MCF 10A (cell line): ENCODE measurements around the gene SGCE. TPM values are rescaled to one million over a fixed set of nuclear protein-coding genes. Genes with fewer than 3 reads are reported as not detected.

Experiments
- BruUV-seq: library from RNA; stranded (reverse); fragments of 400-500 nt; replicated peaks from 2 replicates; lab custom pipeline; 2021; lab: Mats Ljungman, UMichigan
- CTCF ChIA-PET: fragments of 300-600 bp; sonication (Branson Sonifier 250); formaldehyde crosslinking; extraction: SDS; loops from one replicate; lab custom pipeline; 2021; ENCODE audit warnings: antibody characterized with exemption, inconsistent platforms; lab: Yijun Ruan, JAX
- POLR2A ChIA-PET: fragments of 300-600, 350-650 bp; sonication (Branson Sonifier 250); formaldehyde crosslinking; extraction: SDS; loops from one replicate; lab custom pipeline; 2020; ENCODE audit warnings: antibody characterized with exemption, inconsistent platforms; lab: Yijun Ruan, JAX
- DNase-seq: peaks from one replicate; pipeline ENCODE4 v3.0.0-alpha.2; 2018; ENCODE audit not compliant: unreplicated experiment
- H3K27ac Mint-ChIP-seq: one replicate; pipeline ENCODE4 v1.8.0; 2022; ENCODE audit warnings: mild to moderate bottlenecking, low read depth, mixed read lengths; ENCODE audit not compliant: unreplicated experiment
- H3K27me3 Mint-ChIP-seq: one replicate; pipeline ENCODE4 v1.8.0; 2022; ENCODE audit warnings: mixed read lengths; ENCODE audit not compliant: insufficient read depth, unreplicated experiment
- H3K36me3 Mint-ChIP-seq: one replicate; pipeline ENCODE4 v1.8.0; 2022; ENCODE audit warnings: mild to moderate bottlenecking, moderate library complexity, mixed read lengths; ENCODE audit not compliant: insufficient read depth, unreplicated experiment
- H3K4me1 Mint-ChIP-seq: one replicate; pipeline ENCODE4 v1.8.0; 2022; ENCODE audit warnings: mixed read lengths; ENCODE audit not compliant: insufficient read depth, unreplicated experiment
- H3K4me3 Mint-ChIP-seq: one replicate; pipeline ENCODE4 v1.8.0; 2022; ENCODE audit warnings: mild to moderate bottlenecking, moderate library complexity, mixed read lengths; ENCODE audit not compliant: unreplicated experiment
- H3K9me3 Mint-ChIP-seq: one replicate; pipeline ENCODE4 v1.8.0; 2022; ENCODE audit warnings: mixed read lengths; ENCODE audit not compliant: unreplicated experiment
- intact Hi-C: fragments of 100-400 bp; cut with micrococcal nuclease; formaldehyde crosslinking; loops from 2 replicates; pipeline ENCODE4 v1.14.1; 2022
- total RNA-seq: library from RNA; stranded (reverse); gene quantifications from 2 replicates; pipeline ENCODE4 v1.2.3, GENCODE V29; 2022
- TF ChIP-seq, protein P1 (sequence below): fragments of 200-600 bp; IDR thresholded peaks from one replicate; pipeline ENCODE4 v1.8.0; 2022; ENCODE audit warnings: antibody characterized with exemption, mild to moderate bottlenecking; ENCODE audit not compliant: unreplicated experiment

SGCE gene
- total RNA-seq, 1 experiment from 2014 or later: 39.4 TPM

DNA sequence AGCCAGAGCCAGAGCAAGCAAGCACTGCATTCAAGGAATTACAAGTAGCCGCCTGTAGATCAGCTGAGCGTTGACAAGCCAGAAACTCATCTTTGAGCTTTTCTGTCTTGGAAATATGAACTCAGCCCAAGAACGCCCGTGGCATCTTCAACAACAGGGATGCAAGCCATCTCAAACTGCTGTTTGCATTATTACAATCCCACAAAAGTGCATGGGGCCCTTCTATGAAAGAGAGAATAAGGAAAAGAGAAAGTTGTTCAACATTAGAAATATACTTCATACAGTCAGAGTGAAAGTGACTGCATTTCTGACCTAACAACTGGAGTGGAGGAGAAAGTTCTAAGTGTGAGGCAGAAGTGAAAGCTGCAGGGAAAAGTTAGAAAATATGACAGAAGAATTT, 6.5 kb downstream of the SGCE start:
- no peaks in the 10 kb centered on the region for H3K27me3 Mint-ChIP-seq
- TF ChIP-seq, protein P1, sequence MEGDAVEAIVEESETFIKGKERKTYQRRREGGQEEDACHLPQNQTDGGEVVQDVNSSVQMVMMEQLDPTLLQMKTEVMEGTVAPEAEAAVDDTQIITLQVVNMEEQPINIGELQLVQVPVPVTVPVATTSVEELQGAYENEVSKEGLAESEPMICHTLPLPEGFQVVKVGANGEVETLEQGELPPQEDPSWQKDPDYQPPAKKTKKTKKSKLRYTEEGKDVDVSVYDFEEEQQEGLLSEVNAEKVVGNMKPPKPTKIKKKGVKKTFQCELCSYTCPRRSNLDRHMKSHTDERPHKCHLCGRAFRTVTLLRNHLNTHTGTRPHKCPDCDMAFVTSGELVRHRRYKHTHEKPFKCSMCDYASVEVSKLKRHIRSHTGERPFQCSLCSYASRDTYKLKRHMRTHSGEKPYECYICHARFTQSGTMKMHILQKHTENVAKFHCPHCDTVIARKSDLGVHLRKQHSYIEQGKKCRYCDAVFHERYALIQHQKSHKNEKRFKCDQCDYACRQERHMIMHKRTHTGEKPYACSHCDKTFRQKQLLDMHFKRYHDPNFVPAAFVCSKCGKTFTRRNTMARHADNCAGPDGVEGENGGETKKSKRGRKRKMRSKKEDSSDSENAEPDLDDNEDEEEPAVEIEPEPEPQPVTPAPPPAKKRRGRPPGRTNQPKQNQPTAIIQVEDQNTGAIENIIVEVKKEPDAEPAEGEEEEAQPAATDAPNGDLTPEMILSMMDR: no peak
- POLR2A ChIA-PET: interaction anchor here (0.7 to 1.2 kb wide), 4 partner anchors 29 to 175 kb away, joined by 3 to 4 read pairs (median 3); no protein-coding TSS in a partner anchor
- no peak overlapping the region for H3K27ac Mint-ChIP-seq
- CTCF ChIA-PET: interaction anchor here (0.8 to 1.2 kb wide), 2 partner anchors 20 to 139 kb away, joined by 3 to 4 read pairs; no protein-coding TSS in a partner anchor
- H3K4me1 Mint-ChIP-seq: peaks cover 15% of the 10 kb centered on the region
- intact Hi-C loops: no loop called here
- H3K4me3 Mint-ChIP-seq: no peak overlapping the region
- BruUV-seq: no TSS peak
- H3K9me3 Mint-ChIP-seq: no peaks in the 10 kb centered on the region
- no peak for DNase-seq
- no peaks in the 10 kb centered on the region for H3K36me3 Mint-ChIP-seq

DNA sequence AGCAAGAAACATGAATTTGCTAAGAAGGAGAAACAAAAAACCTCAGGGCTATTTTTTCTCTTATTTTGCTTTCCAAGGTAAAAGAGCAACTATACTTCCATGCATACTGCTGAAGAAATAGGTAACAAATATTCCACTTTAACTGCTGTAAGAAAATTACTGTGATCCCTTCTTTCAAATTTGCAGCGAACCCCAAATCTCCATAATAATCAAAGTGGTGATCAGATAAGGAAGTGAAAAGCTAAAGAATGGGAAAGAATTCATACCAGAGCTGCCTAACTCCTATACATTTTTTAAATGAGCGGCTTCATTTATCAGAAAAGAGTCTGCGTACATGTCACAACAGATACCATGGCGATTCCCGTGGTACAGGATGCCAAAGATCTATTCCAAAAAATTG, 7.2 kb downstream of the SGCE start:
- TF ChIP-seq, protein P1: no peak
- H3K27me3 Mint-ChIP-seq: no peaks in the 10 kb centered on the region
- peaks cover 22% of the 10 kb centered on the region for H3K4me1 Mint-ChIP-seq
- no peak for DNase-seq
- no TSS peak for BruUV-seq
- no peak overlapping the region for H3K4me3 Mint-ChIP-seq
- no peaks in the 10 kb centered on the region for H3K9me3 Mint-ChIP-seq
- H3K27ac Mint-ChIP-seq: no peak overlapping the region
- intact Hi-C loops: no loop called here
- H3K36me3 Mint-ChIP-seq: no peaks in the 10 kb centered on the region
- CTCF ChIA-PET: interaction anchor here (0.8 to 1.2 kb wide), 3 partner anchors 19 to 200 kb away, joined by 3 to 4 read pairs (median 4); no protein-coding TSS in a partner anchor
- POLR2A ChIA-PET: interaction anchor here (1.2 kb wide), 1 partner anchor 28 kb away, joined by 4 read pairs; no protein-coding TSS in a partner anchor

DNA sequence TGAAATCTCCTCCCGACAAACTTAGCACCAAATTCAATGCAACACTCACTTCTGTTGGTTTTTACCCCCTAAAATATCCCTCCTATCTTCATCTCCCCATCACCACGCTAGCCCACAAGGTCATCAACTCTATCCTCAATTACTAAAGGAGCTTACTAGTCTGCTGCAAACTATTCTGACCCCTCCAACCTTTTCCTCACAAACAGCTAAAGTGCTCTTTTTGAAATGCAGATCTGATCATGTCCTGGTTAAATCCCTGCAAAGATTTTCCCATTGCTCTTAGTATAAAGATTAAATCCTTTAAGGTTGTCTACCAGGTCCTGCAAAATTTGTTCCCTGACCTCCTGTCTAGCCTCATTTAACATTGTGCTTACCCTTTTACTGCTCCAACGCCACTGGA, 8.6 kb downstream of the SGCE start:
- intact Hi-C loops: no loop called here
- Mint-ChIP-seq H3K27me3 (no peaks in the 10 kb centered on the region), H3K4me1 (peaks cover 27% of the 10 kb centered on the region), H3K27ac (peak overlapping the region; percentile 3), H3K4me3 (no peak overlapping the region), H3K9me3 (no peaks in the 10 kb centered on the region), H3K36me3 (no peaks in the 10 kb centered on the region)
- TF ChIP-seq, protein P1: no peak
- ChIA-PET POLR2A (interaction anchor here (1.5 to 1.8 kb wide), 2 partner anchors 8 to 332 kb away, joined by 3 to 5 read pairs; partner anchors contain the start of gene SGCE), CTCF (interaction anchor here (1.0 to 1.1 kb wide), 2 partner anchors 9 to 829 kb away, joined by 3 to 10 read pairs; no protein-coding TSS in a partner anchor)
- no peak for DNase-seq
- no TSS peak for BruUV-seq

DNA sequence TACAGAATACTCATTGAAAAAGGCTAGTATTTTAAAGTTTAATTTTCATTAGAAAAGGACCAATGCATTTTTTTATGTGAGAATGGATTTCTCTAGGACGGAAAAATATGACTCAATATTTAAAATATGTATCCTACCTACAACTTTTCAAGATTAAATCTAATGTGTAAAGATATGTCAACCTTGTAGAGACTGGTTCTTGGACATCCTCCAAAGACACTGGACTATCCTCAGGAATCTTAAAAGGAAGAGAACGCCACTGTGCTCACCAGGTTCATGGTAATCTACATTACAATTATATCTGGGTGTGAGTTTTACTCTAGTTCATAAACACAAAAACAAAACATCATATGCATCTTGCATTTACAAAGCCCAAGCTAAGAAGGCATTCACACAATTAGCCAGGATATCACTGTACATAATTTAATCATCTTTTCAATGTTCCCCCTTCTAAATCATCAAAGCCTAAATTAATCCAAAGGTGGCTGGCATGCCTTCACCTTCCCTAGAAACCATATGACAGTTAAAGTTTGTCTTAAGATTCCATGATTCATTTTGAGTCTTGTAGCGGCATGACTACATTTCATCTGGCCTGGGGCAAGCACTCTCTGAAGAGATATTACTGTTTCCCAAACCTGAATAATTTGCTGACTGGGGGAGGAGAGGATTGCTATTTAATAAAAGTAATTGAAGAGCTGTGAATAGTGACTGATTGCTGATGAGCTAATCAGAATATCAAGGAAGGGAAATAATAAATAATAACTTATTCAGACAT, 12.0 kb downstream of the SGCE start:
- POLR2A ChIA-PET: interaction anchor here (0.6 to 2.4 kb wide), 12 partner anchors 11 to 554 kb away, joined by 3 to 35 read pairs (median 4); partner anchors contain the start of genes CASD1 and SGCE
- peak; percentile 68 for DNase-seq
- Mint-ChIP-seq H3K36me3 (peaks cover 6% of the 10 kb centered on the region), H3K9me3 (no peaks in the 10 kb centered on the region), H3K4me1 (peaks cover 25% of the 10 kb centered on the region), H3K27ac (peak overlapping the region; percentile 11), H3K4me3 (no peak overlapping the region), H3K27me3 (no peaks in the 10 kb centered on the region)
- BruUV-seq: no TSS peak
- intact Hi-C loops: no loop called here
- CTCF ChIA-PET: interaction anchor here (0.7 to 0.8 kb wide), 3 partner anchors 9 to 1044 kb away, joined by 3 read pairs; no protein-coding TSS in a partner anchor
- TF ChIP-seq, protein P1: no peak
